Measurements from ENCODE around the gene STUB1. TPM values are rescaled to one million over a fixed set of nuclear protein-coding genes. Genes with fewer than 3 reads are reported as not detected.

The STUB1 gene
- total and polyA plus RNA-seq, 4 donors, result 59.6 to 177 (median 140) TPM

- WGBS (ENCODE audit: insufficient coverage), result 42% methylated on average over 50 of the region's 57 CpGs
- no peaks in the 10 kb centered on the region for H3K9me3 ChIP-seq (ENCODE audit: control insufficient read depth, insufficient read depth, low read length)
These were observed 2.7 kb upstream of the STUB1 start for GRCh38 chr16:677316-678190.

GRCh38 chr16:678209-678857 lies 1.9 kb upstream of the STUB1 start:
- no peak overlapping the region for H3K4me3 ChIP-seq (ENCODE audit: low read depth, low read length)
- WGBS (ENCODE audit: insufficient coverage), result 84% methylated on average over 10 of the region's 21 CpGs
- peaks cover 9% of the 10 kb centered on the region for H3K27me3 ChIP-seq (ENCODE audit: control insufficient read depth, insufficient read depth, low read length)
- H3K36me3 ChIP-seq (ENCODE audit: control insufficient read depth, insufficient read depth, low read length), result peaks cover 76% of the 10 kb centered on the region
- DNase-seq (ENCODE audit: low read depth in 4 of 6, low spot score in 6 of 6), result no peak
- no peaks in the 10 kb centered on the region for H3K9me3 ChIP-seq (ENCODE audit: control insufficient read depth, insufficient read depth, low read length)
- peaks cover 63% of the 10 kb centered on the region for H3K4me1 ChIP-seq (ENCODE audit: control insufficient read depth, insufficient read depth, low read length)
- no peak overlapping the region for H3K27ac ChIP-seq (ENCODE audit: low read depth, low read length)

More at GRCh38 chr16:677316-678190, 2.7 kb upstream of the STUB1 start:
- Histone ChIP-seq H3K27ac (ENCODE audit: low read depth, low read length) (no peak overlapping the region), H3K27me3 (ENCODE audit: control insufficient read depth, insufficient read depth, low read length) (peaks cover 9% of the 10 kb centered on the region), H3K4me1 (ENCODE audit: control insufficient read depth, insufficient read depth, low read length) (peaks cover 55% of the 10 kb centered on the region), H3K36me3 (ENCODE audit: control insufficient read depth, insufficient read depth, low read length) (peaks cover 76% of the 10 kb centered on the region), H3K4me3 (ENCODE audit: low read depth, low read length) (no peak overlapping the region)
- no peak for DNase-seq (ENCODE audit: low read depth in 4 of 6, low spot score in 6 of 6)

GRCh38 chr16:678858-679813 lies 1.1 kb upstream of the STUB1 start:
- peaks cover 72% of the 10 kb centered on the region for H3K36me3 ChIP-seq (ENCODE audit: control insufficient read depth, insufficient read depth, low read length)
- H3K9me3 ChIP-seq (ENCODE audit: control insufficient read depth, insufficient read depth, low read length), result no peaks in the 10 kb centered on the region
- H3K4me1 ChIP-seq (ENCODE audit: control insufficient read depth, insufficient read depth, low read length), result peaks cover 67% of the 10 kb centered on the region
- peak overlapping the region; percentile 84 for H3K27ac ChIP-seq (ENCODE audit: low read depth, low read length)
- peak in 3 of 6 donors; percentile 40 to 82 (median 78) for DNase-seq (ENCODE audit: low read depth in 4 of 6, low spot score in 6 of 6)
- H3K4me3 ChIP-seq (ENCODE audit: low read depth, low read length), result peak overlapping the region; percentile 38
- 24% methylated on average over 45 of the region's 52 CpGs for WGBS (ENCODE audit: insufficient coverage)
- peaks cover 9% of the 10 kb centered on the region for H3K27me3 ChIP-seq (ENCODE audit: control insufficient read depth, insufficient read depth, low read length)

GRCh38 chr16:680625-680945 lies 375 bp downstream of the STUB1 start:
- H3K27me3 ChIP-seq (ENCODE audit: control insufficient read depth, insufficient read depth, low read length), result peaks cover 4% of the 10 kb centered on the region
- DNase-seq (ENCODE audit: low read depth in 4 of 6, low spot score in 6 of 6), result no peak
- peaks cover 72% of the 10 kb centered on the region for H3K4me1 ChIP-seq (ENCODE audit: control insufficient read depth, insufficient read depth, low read length)
- under 1% methylated on average over 38 of the region's 38 CpGs for WGBS (ENCODE audit: insufficient coverage)
- peaks cover 75% of the 10 kb centered on the region for H3K36me3 ChIP-seq (ENCODE audit: control insufficient read depth, insufficient read depth, low read length)
- H3K9me3 ChIP-seq (ENCODE audit: control insufficient read depth, insufficient read depth, low read length), result no peaks in the 10 kb centered on the region
- peak overlapping the region; percentile 61 for H3K4me3 ChIP-seq (ENCODE audit: low read depth, low read length)
- no peak overlapping the region for H3K27ac ChIP-seq (ENCODE audit: low read depth, low read length)

GRCh38 chr16:680967-681745 lies 946 bp downstream of the STUB1 start:
- Histone ChIP-seq H3K4me3 (ENCODE audit: low read depth, low read length) (peak overlapping the region; percentile 61), H3K4me1 (ENCODE audit: control insufficient read depth, insufficient read depth, low read length) (peaks cover 75% of the 10 kb centered on the region), H3K36me3 (ENCODE audit: control insufficient read depth, insufficient read depth, low read length) (peaks cover 80% of the 10 kb centered on the region), H3K27ac (ENCODE audit: low read depth, low read length) (no peak overlapping the region), H3K27me3 (ENCODE audit: control insufficient read depth, insufficient read depth, low read length) (peaks cover 4% of the 10 kb centered on the region), H3K9me3 (ENCODE audit: control insufficient read depth, insufficient read depth, low read length) (no peaks in the 10 kb centered on the region)
- WGBS (ENCODE audit: insufficient coverage), result 51% methylated on average over 44 of the region's 44 CpGs
- DNase-seq (ENCODE audit: low read depth in 4 of 6, low spot score in 6 of 6), result no peak

GRCh38 chr16:681746-682427 lies 1.7 kb downstream of the STUB1 start:
- WGBS (ENCODE audit: insufficient coverage), result 83% methylated on average over 28 of the region's 28 CpGs
- peaks cover 3% of the 10 kb centered on the region for H3K27me3 ChIP-seq (ENCODE audit: control insufficient read depth, insufficient read depth, low read length)
- no peaks in the 10 kb centered on the region for H3K9me3 ChIP-seq (ENCODE audit: control insufficient read depth, insufficient read depth, low read length)
- H3K4me3 ChIP-seq (ENCODE audit: low read depth, low read length), result peak overlapping the region; percentile 61
- DNase-seq (ENCODE audit: low read depth in 4 of 6, low spot score in 6 of 6), result no peak
- H3K27ac ChIP-seq (ENCODE audit: low read depth, low read length), result no peak overlapping the region
- peaks cover 77% of the 10 kb centered on the region for H3K4me1 ChIP-seq (ENCODE audit: control insufficient read depth, insufficient read depth, low read length)
- peaks cover 80% of the 10 kb centered on the region for H3K36me3 ChIP-seq (ENCODE audit: control insufficient read depth, insufficient read depth, low read length)

- Histone ChIP-seq H3K9me3 (ENCODE audit: control insufficient read depth, insufficient read depth, low read length) (no peaks in the 10 kb centered on the region), H3K27ac (ENCODE audit: low read depth, low read length) (no peak overlapping the region), H3K27me3 (ENCODE audit: control insufficient read depth, insufficient read depth, low read length) (no peaks in the 10 kb centered on the region), H3K4me3 (ENCODE audit: low read depth, low read length) (no peak overlapping the region), H3K36me3 (ENCODE audit: control insufficient read depth, insufficient read depth, low read length) (peaks cover 80% of the 10 kb centered on the region), H3K4me1 (ENCODE audit: control insufficient read depth, insufficient read depth, low read length) (peaks cover 73% of the 10 kb centered on the region)
- DNase-seq (ENCODE audit: low read depth in 4 of 6, low spot score in 6 of 6), result no peak
- WGBS (ENCODE audit: insufficient coverage), result 88% methylated on average over 33 of the region's 36 CpGs
These were observed 2.5 kb downstream of the STUB1 start for GRCh38 chr16:682493-683395.

Data from spinal cord (tissue), 10 donors.